Panc1 (cell line): ENCODE results near the gene MAP1B. TPM values are rescaled to one million over a fixed set of nuclear protein-coding genes. Genes with fewer than 3 reads are reported as not detected.

Experiments used
- ATAC-seq: fragments of 200-7000 bp; cut with Tn5 transposase; 2 replicates; pipeline ENCODE4 v1.9.1; 2020; ENCODE audit warnings: mild to moderate bottlenecking, moderate library complexity
- BruUV-seq: library from RNA; stranded (reverse); fragments of 400-500 nt; replicated peaks from 2 replicates; lab custom pipeline; 2021; lab: Mats Ljungman, UMichigan
- CTCF ChIA-PET: fragments of 300-600 bp; sonication (Branson Sonifier 250); formaldehyde crosslinking; loops from one replicate; lab custom pipeline; 2022; ENCODE audit warnings: antibody characterized with exemption; lab: Charles Lee
- POLR2A ChIA-PET: fragments of 300-600 bp; sonication (Branson Sonifier 250); formaldehyde crosslinking; loops from one replicate; lab custom pipeline; 2022; ENCODE audit warnings: antibody characterized with exemption; lab: Charles Lee
- DNase-seq: peaks from one replicate; pipeline ENCODE4 v3.0.0-alpha.2; 2010; ENCODE audit warnings: low read depth, low spot score
- H3K27ac ChIP-seq: 2 replicates; pipeline ENCODE4 v1.5.1; 2011; ENCODE audit warnings: mild to moderate bottlenecking, low read length, inconsistent platforms
- H3K27me3 ChIP-seq: fragments of 200-500 bp; sonication (Bioruptor generic); 2 replicates; pipeline ENCODE4 v1.6.0; 2014; ENCODE audit warnings: low read length, inconsistent platforms; ENCODE audit not compliant: control insufficient read depth, insufficient read depth
- H3K36me3 ChIP-seq: fragments of 200-500 bp; sonication (Bioruptor generic); 2 replicates; pipeline ENCODE4 v1.5.1; 2014; ENCODE audit warnings: inconsistent platforms, mild to moderate bottlenecking, low read length, moderate library complexity; ENCODE audit not compliant: control insufficient read depth, insufficient read depth
- H3K4me1 ChIP-seq: 2 replicates; pipeline ENCODE4 v1.5.1; 2011; ENCODE audit warnings: inconsistent platforms, mild to moderate bottlenecking, low read length, moderate library complexity; ENCODE audit not compliant: control insufficient read depth, insufficient read depth
- H3K4me3 ChIP-seq, 2 experiments: 2 replicates each; pipeline ENCODE4 v1.5.1; 2011 to 2012; ENCODE audit warnings: low read depth in 2 of 2, low read length in 2 of 2, mild to moderate bottlenecking in 2 of 2, inconsistent platforms in 1 of 2, moderate library complexity in 1 of 2
- H3K9me3 ChIP-seq: fragments of 200-500 bp; sonication (Bioruptor generic); 2 replicates; pipeline ENCODE4 v1.5.1; 2014; ENCODE audit warnings: low read depth, mild to moderate bottlenecking, inconsistent platforms, low read length, moderate library complexity; ENCODE audit not compliant: control insufficient read depth, insufficient read depth
- CTCF ChIP-seq: fragments of 450-650 bp; IDR thresholded peaks from 2 replicates; pipeline ENCODE4 v1.5.1; 2017; ENCODE audit warnings: mild to moderate bottlenecking
- POLR2AphosphoS5 ChIP-seq: IDR thresholded peaks from 2 replicates; pipeline ENCODE4 v1.6.1; 2012; ENCODE audit warnings: mild to moderate bottlenecking, low read depth, low read length, moderate library complexity
- REST ChIP-seq, 2 experiments: IDR thresholded peaks; 2 replicates each; pipeline ENCODE4 v1.6.1; 2011 to 2012; ENCODE audit warnings: low read depth in 2 of 2, control low read depth in 1 of 2, low read length in 1 of 2, mild to moderate bottlenecking in 1 of 2, moderate library complexity in 1 of 2; ENCODE audit not compliant: insufficient read depth in 1 of 2
- SIN3A ChIP-seq: IDR thresholded peaks from 2 replicates; pipeline ENCODE4 v1.6.1; 2012; ENCODE audit warnings: low read depth, mild to moderate bottlenecking, low read length, moderate library complexity, borderline replicate concordance; ENCODE audit not compliant: insufficient read depth
- TCF7L2 ChIP-seq: IDR thresholded peaks from 2 replicates; pipeline ENCODE4 v1.6.1; 2011; ENCODE audit warnings: mild to moderate bottlenecking, low read depth, low read length, inconsistent platforms
- in situ Hi-C: cut with HindIII; loops from 2 replicates; pipeline ENCODE4 v1.10.0; 2016; ENCODE audit warnings: low sequenced_read_pairs, low pct_unique_long_range_greater_than_20kb
- intact Hi-C: fragments of 100-400 bp; cut with micrococcal nuclease; formaldehyde crosslinking; loops from one replicate; pipeline ENCODE4 v1.10.0; 2022; ENCODE audit not compliant: unreplicated experiment
- total RNA-seq: library from RNA; stranded (reverse); gene quantifications from one replicate; pipeline ENCODE4 v1.2.1, GENCODE V29; 2021; ENCODE audit not compliant: unreplicated experiment

The MAP1B gene
- total RNA-seq, 1 experiment from 2014 or later: 82.3 TPM

DNA sequence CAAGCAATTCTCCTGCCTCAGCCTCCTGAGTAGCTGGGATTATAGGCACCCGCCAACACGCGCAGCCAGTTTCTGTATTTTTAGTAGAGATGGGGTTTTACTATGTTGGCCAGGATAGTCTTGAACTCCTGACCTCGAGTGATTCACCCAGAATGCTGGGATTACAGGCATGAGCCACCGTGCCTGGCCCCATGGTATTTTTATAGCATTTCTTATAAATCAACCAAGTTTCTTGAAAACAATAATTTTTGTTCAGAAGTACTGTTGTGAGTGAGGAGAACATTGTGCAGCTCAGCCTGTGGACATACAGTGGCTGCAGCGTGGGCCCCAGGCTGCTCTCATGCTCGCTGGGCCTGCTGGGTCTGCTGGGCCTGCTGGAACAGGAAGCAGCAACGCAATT lies 45.3 kb downstream of the MAP1B start:
- BruUV-seq: no TSS peak
- DNase-seq: no peak
- Histone ChIP-seq H3K36me3 (no peaks in the 10 kb centered on the region), H3K27ac (no peak overlapping the region), H3K27me3 (no peaks in the 10 kb centered on the region), H3K4me1 (no peaks in the 10 kb centered on the region), H3K4me3 (no peak overlapping the region), H3K9me3 (no peaks in the 10 kb centered on the region)
- TF ChIP-seq SIN3A: no peak
- POLR2A ChIA-PET: interaction anchor here (0.6 kb wide), 1 partner anchor 27 kb away, joined by 3 read pairs; no protein-coding TSS in a partner anchor
- intact Hi-C loops: no loop called here
- in situ Hi-C loops: no loop called here
- no peak for ATAC-seq
- CTCF ChIA-PET: no interaction called here

GRCh38 chr5:72153551-72153950 lies 46.3 kb downstream of the MAP1B start:
- no peak for DNase-seq
- no peak for TF ChIP-seq POLR2AphosphoS5
- TF ChIP-seq CTCF: no peak
- no peak overlapping the region for H3K27ac ChIP-seq
- no peak overlapping the region for H3K4me3 ChIP-seq
- ChIA-PET POLR2A (no interaction called here), CTCF (no interaction called here)
- ATAC-seq: no peak
- in situ Hi-C loops: no loop called here
- no peaks in the 10 kb centered on the region for H3K27me3 ChIP-seq
- no TSS peak for BruUV-seq
- no peaks in the 10 kb centered on the region for H3K4me1 ChIP-seq
- H3K9me3 ChIP-seq: no peaks in the 10 kb centered on the region
- intact Hi-C loops: no loop called here
- H3K36me3 ChIP-seq: no peaks in the 10 kb centered on the region

- no peaks in the 10 kb centered on the region for H3K36me3 ChIP-seq
- no peak for TF ChIP-seq CTCF
- no peak for TF ChIP-seq POLR2AphosphoS5
- no peak for TF ChIP-seq TCF7L2
- TF ChIP-seq SIN3A: no peak
- TF ChIP-seq REST (IDR thresholded peaks at IDR 0.05; ENCODE audit: insufficient read depth in 1 of 2, low read depth in 2 of 2, low read length in 1 of 2): no peak
- no peaks in the 10 kb centered on the region for H3K4me1 ChIP-seq
- ChIA-PET POLR2A (no interaction called here), CTCF (no interaction called here)
- H3K27ac ChIP-seq: no peak overlapping the region
- no peaks in the 10 kb centered on the region for H3K27me3 ChIP-seq
- no peaks in the 10 kb centered on the region for H3K9me3 ChIP-seq
- intact Hi-C loops (no loop called here), in situ Hi-C loops (no loop called here)
- no peak for ATAC-seq
- DNase-seq: no peak
- H3K4me3 ChIP-seq: no peak overlapping the region
- BruUV-seq: no TSS peak
Measured at GRCh38 chr5:72154076-72154756, 46.9 kb downstream of the MAP1B start.
